Upper lobe of left lung (tissue), 6 donors: ENCODE results near the gene AKR7A2. TPM values are rescaled to one million over a fixed set of nuclear protein-coding genes. Genes with fewer than 3 reads are reported as not detected.
"Not testable (repeated sequence)": the region's sequence is repeated elsewhere in the genome, so short reads cannot be mapped to it uniquely, and the experiment has no call there.

ENCODE experiments used
- ATAC-seq, 2 donors: fragments of 200-7000 bp; cut with Tn5 transposase; one replicate each; pipeline ENCODE4 v1.9.1; 2022; ENCODE audit warnings: mild to moderate bottlenecking in 2 of 2, moderate library complexity in 2 of 2; ENCODE audit not compliant: low FRiP score in 2 of 2
- DNase-seq, 2 donors: peaks; one replicate each; pipeline ENCODE4 v3.0.0-alpha.2; 2019 to 2020
- H3K27ac ChIP-seq, 4 donors: fragments of 200-600 bp; sonication (generic); one replicate each; pipeline ENCODE4 v1.5.1; 2016 to 2019
- H3K27me3 ChIP-seq, 4 donors: fragments of 200-600 bp; sonication (generic); one replicate each; pipeline ENCODE4 v1.5.1; 2017 to 2019
- H3K36me3 ChIP-seq, 4 donors: fragments of 200-600 bp; sonication (generic); one replicate each; pipeline ENCODE4 v1.5.1; 2016 to 2019
- H3K4me1 ChIP-seq, 4 donors: fragments of 200-600 bp; sonication (generic); one replicate each; pipeline ENCODE4 v1.5.1; 2018 to 2019
- H3K4me3 ChIP-seq, 4 donors: fragments of 200-600 bp; sonication (generic); one replicate each; pipeline ENCODE4 v1.5.1; 2017 to 2019; ENCODE audit warnings: mild to moderate bottlenecking in 2 of 4, moderate library complexity in 1 of 4
- H3K9me3 ChIP-seq, 4 donors: fragments of 200-600 bp; sonication (generic); one replicate each; pipeline ENCODE4 v1.5.1; 2018 to 2019
- EP300 ChIP-seq, 4 donors: sonication (generic); formaldehyde crosslinking; IDR thresholded peaks; one replicate each; pipeline ENCODE4 v1.5.1; 2017; ENCODE audit warnings: antibody characterized with exemption in 4 of 4, control low read depth in 2 of 4
- POLR2A ChIP-seq, 4 donors: fragments of 450-650 bp; IDR thresholded peaks; one replicate each; pipeline ENCODE4 v1.5.1; 2016 to 2017; ENCODE audit warnings: antibody characterized with exemption in 4 of 4, mild to moderate bottlenecking in 2 of 4
- POLR2AphosphoS5 ChIP-seq, 2 donors: sonication (generic); formaldehyde crosslinking; IDR thresholded peaks; one replicate each; pipeline ENCODE4 v1.5.1; 2017; ENCODE audit warnings: antibody characterized with exemption in 2 of 2
- WGBS, 2 donors: methylation state at CpG; one replicate each; pipeline ENCODE4 v1.1.5; 2017 to 2018; 5-methylcytosine and 5-hydroxymethylcytosine counted together
- total RNA-seq, 6 donors: library from RNA; depleted of rRNA in 4 of 6; stranded (reverse); fragments of >200 nt in 4 of 6; gene quantifications; one replicate each; pipeline versions ENCODE4 v1.1.0 to v1.2.1, GENCODE V29; 2016 to 2021
- TF ChIP-seq, protein P1 (sequence below), 6 experiments: fragments of 450-650 bp in 4 of 6; fragments of 200-600 bp in 2 of 6; sonication (generic) in 2 of 6; IDR thresholded peaks; one replicate each; pipeline ENCODE4 v1.5.1; 2016 to 2019; ENCODE audit warnings: antibody characterized with exemption in 6 of 6
- donor health status: DM: no; HTN: no; CAD: no; lungs with moderate emphysema.
- donor health status: DM: no; HTN: yes; CAD: no; lungs with severe emphysema.

AKR7A2 gene
- total RNA-seq, 6 donors from 2014 or later, result 25.2 to 66.3 (median 47.6) TPM

DNA sequence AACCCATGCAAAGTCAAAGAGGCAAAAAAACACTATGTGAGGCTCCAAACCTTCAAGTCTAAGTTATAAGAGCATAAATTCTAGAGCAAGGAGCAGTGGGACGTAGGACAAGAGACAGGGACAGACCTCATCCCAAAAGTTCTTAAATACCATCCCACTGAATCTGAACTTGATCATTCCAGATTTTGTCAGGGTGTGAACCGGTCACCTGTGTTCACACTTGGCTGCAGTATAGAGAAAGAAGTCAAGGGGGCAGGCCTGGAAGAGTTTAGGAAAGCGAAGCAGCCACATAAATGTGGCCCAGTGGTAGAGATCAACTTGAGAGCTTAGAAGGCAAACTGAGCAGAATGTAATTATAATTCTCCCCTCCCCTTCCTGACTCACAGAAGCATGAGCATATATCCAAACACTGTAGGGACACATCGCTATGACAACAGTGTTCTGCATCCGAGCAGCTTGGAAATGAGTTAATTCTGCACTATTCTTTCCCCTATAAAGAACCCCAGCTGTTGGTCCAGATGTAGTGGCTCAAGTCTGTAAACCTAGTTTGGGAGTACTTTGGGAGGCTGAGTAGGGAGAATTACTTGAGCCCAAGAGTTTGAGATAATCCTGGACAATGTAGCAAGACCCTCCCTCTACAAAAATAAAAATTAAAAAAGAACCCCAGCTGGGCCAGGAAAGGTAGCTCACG lies 2.7 kb downstream of the AKR7A2 start:
- H3K27me3 ChIP-seq, result no peaks in the 10 kb centered on the region
- DNase-seq (no peak), ATAC-seq (no peak)
- H3K4me3 ChIP-seq, result no peak overlapping the region
- TF ChIP-seq, protein P1, sequence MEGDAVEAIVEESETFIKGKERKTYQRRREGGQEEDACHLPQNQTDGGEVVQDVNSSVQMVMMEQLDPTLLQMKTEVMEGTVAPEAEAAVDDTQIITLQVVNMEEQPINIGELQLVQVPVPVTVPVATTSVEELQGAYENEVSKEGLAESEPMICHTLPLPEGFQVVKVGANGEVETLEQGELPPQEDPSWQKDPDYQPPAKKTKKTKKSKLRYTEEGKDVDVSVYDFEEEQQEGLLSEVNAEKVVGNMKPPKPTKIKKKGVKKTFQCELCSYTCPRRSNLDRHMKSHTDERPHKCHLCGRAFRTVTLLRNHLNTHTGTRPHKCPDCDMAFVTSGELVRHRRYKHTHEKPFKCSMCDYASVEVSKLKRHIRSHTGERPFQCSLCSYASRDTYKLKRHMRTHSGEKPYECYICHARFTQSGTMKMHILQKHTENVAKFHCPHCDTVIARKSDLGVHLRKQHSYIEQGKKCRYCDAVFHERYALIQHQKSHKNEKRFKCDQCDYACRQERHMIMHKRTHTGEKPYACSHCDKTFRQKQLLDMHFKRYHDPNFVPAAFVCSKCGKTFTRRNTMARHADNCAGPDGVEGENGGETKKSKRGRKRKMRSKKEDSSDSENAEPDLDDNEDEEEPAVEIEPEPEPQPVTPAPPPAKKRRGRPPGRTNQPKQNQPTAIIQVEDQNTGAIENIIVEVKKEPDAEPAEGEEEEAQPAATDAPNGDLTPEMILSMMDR (IDR thresholded peaks at IDR 0.05), result no peak
- TF ChIP-seq EP300 (IDR thresholded peaks at IDR 0.05), result no peak
- TF ChIP-seq POLR2AphosphoS5 (IDR thresholded peaks at IDR 0.05), result no peak
- TF ChIP-seq POLR2A (IDR thresholded peaks at IDR 0.05), result no peak
- H3K27ac ChIP-seq, result no peak overlapping the region
- 78 to 89% methylated on average over 6 of the region's 6 CpGs for WGBS, 2 donors
- no peaks in the 10 kb centered on the region for H3K9me3 ChIP-seq
- peaks cover 17 to 42% (median 31%) of the 10 kb centered on the region in 4 donors for H3K36me3 ChIP-seq
- H3K4me1 ChIP-seq, result peaks cover 20 to 32% (median 23%) of the 10 kb centered on the region in 4 donors

DNA sequence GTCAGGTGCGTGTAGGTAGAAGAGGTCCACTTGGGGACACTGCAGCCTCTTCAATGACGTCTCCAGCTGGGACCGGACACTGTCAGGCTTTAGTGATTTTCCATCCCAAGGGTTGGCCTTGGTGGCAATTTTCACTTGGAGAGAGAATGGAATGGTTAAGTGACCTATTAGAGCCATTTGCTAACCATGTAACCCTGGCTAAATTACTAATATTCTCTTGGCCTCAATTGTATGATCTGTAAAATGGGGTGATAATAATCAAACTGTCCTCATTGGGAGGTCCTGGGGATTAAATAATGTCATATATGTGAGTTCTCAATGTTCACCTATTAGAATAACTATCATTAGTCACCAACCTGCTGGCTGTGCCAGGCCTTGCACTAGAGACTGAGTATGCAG lies 3.4 kb downstream of the AKR7A2 start:
- H3K27ac ChIP-seq, result no peak overlapping the region
- no peaks in the 10 kb centered on the region for H3K9me3 ChIP-seq
- TF ChIP-seq EP300 (IDR thresholded peaks at IDR 0.05) (no peak), POLR2A (IDR thresholded peaks at IDR 0.05) (no peak), POLR2AphosphoS5 (IDR thresholded peaks at IDR 0.05) (no peak)
- TF ChIP-seq, protein P1 (IDR thresholded peaks at IDR 0.05), result no peak
- no peak overlapping the region for H3K4me3 ChIP-seq
- no peak for ATAC-seq
- no peak for DNase-seq
- peaks cover 17 to 24% (median 21%) of the 10 kb centered on the region in 4 donors for H3K4me1 ChIP-seq
- H3K36me3 ChIP-seq, result peaks cover 17 to 50% (median 38%) of the 10 kb centered on the region in 4 donors
- H3K27me3 ChIP-seq, result no peaks in the 10 kb centered on the region
- WGBS, 2 donors, result 90 to 100% methylated on average over 3 of the region's 3 CpGs

DNA sequence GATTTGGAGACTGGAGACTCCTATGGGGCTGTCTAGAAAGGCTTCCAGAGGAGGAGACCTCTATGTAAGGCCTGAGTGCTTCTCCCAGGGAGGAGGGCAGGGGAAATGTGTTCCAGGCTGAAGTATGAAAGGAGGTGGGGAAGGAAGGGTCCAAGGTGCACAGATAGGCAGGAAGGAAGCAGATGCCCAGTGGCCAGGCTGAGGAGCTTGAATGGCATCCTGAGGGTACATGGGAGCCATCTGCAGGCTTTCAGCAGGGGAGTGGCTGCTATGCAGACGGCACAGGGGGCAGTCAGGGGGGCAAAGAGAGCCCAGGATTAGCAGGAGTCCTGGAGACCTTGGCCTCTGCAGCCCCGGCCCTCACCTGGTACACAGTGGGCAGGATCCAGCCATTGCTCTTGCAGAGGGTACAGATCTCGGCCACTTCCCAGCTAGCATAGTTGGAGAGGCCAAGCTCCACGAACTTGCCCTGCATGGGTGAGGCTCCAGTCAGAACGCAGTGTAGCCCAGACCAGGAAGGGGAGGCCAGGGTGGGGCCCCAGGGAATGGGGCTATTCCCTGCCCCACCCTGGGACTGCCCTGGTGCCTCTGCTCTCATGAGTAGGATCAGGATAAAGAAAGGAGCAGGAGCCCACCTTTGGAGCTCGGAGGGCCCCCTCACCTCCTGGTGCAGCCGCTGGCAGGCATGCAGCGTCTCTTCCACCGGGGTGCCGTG lies 4.0 kb downstream of the AKR7A2 start:
- ATAC-seq (no peak), DNase-seq (no peak)
- no peak overlapping the region for H3K27ac ChIP-seq
- H3K36me3 ChIP-seq, result peaks cover 17 to 55% (median 43%) of the 10 kb centered on the region in 4 donors
- TF ChIP-seq POLR2A (IDR thresholded peaks at IDR 0.05) (no peak), POLR2AphosphoS5 (IDR thresholded peaks at IDR 0.05) (no peak), EP300 (IDR thresholded peaks at IDR 0.05) (no peak)
- TF ChIP-seq, protein P1 (IDR thresholded peaks at IDR 0.05), result no peak
- no peaks in the 10 kb centered on the region for H3K9me3 ChIP-seq
- H3K4me1 ChIP-seq, result peaks cover 11 to 18% (median 15%) of the 10 kb centered on the region in 4 donors
- no peaks in the 10 kb centered on the region for H3K27me3 ChIP-seq
- H3K4me3 ChIP-seq, result no peak overlapping the region
- 91 to 92% methylated on average over 6 to 8 of the region's 10 CpGs for WGBS, 2 donors

DNA sequence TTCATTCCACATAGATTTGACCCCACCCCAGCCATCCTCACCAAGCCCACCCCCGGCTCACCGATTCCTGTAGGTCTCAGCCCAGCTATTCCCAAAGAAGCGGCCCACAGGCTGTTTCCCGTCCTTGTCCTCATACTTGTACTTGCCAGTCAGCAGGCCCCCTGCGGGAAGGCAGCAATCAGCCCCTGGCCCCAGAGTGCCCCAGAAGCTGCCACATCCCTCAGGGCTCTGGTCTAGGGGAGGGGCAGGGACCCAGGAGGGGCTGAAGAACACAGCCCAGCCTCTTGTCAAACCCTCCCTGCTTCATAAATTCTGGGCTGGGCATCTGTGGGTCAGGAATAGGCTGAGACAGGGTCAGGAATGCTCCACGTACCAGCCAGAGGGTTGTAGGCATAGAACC lies 5.0 kb downstream of the AKR7A2 start:
- WGBS, 2 donors, result 95 to 96% methylated on average over 4 to 6 of the region's 6 CpGs
- TF ChIP-seq POLR2A (IDR thresholded peaks at IDR 0.05), result no peak
- TF ChIP-seq EP300 (IDR thresholded peaks at IDR 0.05), result no peak
- DNase-seq, result no peak
- no peak for ATAC-seq
- no peak overlapping the region for H3K4me3 ChIP-seq
- no peaks in the 10 kb centered on the region for H3K9me3 ChIP-seq
- peaks cover 8 to 14% (median 12%) of the 10 kb centered on the region in 4 donors for H3K4me1 ChIP-seq
- H3K27me3 ChIP-seq, result no peaks in the 10 kb centered on the region
- H3K27ac ChIP-seq, result no peak overlapping the region
- peaks cover 17 to 64% (median 45%) of the 10 kb centered on the region in 4 donors for H3K36me3 ChIP-seq

DNA sequence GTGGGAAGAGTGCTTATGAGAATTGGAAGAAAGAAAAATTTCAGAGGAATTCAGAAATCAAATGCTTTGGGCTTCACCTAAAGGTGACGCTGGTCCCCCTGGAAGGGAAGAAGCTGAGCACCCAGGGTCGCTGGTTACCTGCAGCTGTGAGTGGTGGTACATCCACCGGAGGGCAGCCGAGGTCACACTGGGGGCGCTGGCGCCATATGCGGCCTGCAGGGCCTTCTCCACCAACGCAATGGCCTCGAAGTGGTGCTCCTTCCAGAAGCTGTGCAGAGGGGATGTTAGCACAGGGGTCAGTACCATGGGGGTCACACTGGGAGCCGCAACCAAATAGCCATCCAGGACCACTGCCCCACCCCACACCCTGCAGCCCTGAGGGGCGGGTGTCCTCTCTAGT lies 6.1 kb downstream of the AKR7A2 start:
- TF ChIP-seq, protein P1 (IDR thresholded peaks at IDR 0.05), result no peak
- TF ChIP-seq POLR2AphosphoS5 (IDR thresholded peaks at IDR 0.05), result no peak
- TF ChIP-seq EP300 (IDR thresholded peaks at IDR 0.05), result no peak
- no peak for TF ChIP-seq POLR2A (IDR thresholded peaks at IDR 0.05)
- DNase-seq, result peak in 1 of 2 donors; percentile 50
- Histone ChIP-seq H3K36me3 (peaks cover 17 to 68% (median 45%) of the 10 kb centered on the region in 4 donors), H3K4me3 (no peak overlapping the region), H3K9me3 (no peaks in the 10 kb centered on the region), H3K27ac (no peak overlapping the region), H3K27me3 (no peaks in the 10 kb centered on the region), H3K4me1 (peaks cover 4 to 6% (median 4%) of the 10 kb centered on the region in 4 donors)
- peak in 1 of 2 donors; percentile 31 for ATAC-seq
- 92 to 96% methylated on average over 2 to 11 of the region's 11 CpGs for WGBS, 2 donors

DNA sequence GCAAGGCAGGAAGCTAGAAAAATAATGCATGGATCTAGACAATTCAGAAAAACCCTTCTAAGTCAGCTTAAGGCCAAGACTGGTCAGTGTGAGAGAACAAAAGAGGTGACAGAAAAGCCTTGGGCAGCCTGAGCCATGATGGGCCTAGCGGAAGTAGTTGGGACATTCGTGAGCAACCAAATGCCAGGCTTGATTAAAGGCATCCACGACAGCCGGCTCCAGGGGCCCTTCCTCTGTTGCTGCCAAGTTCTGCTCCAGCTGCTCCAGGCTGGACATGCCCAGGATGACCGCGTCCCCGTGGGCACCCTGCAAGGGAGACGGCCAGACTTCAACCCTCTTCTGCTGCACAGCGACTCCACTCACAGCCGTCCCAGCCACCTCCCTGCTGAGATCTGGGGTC lies 7.9 kb downstream of the AKR7A2 start:
- H3K4me1 ChIP-seq, ATAC-seq, H3K4me3 ChIP-seq, DNase-seq, H3K27me3 ChIP-seq, H3K9me3 ChIP-seq, H3K27ac ChIP-seq: not testable (repeated sequence)
- peaks cover 17 to 68% (median 45%) of the 10 kb centered on the region in 4 donors for H3K36me3 ChIP-seq
- WGBS, 2 donors, result 91 to 97% methylated on average over 10 of the region's 10 CpGs
